ENCODE results near the gene VWA1. TPM values are rescaled to one million over a fixed set of nuclear protein-coding genes. Genes with fewer than 3 reads are reported as not detected.
A peak's percentile ranks its signal among the peaks of the same experiment; 100 is the strongest.

Gene VWA1
- polyA plus RNA-seq, 1 experiment, result 2.0 TPM

DNA sequence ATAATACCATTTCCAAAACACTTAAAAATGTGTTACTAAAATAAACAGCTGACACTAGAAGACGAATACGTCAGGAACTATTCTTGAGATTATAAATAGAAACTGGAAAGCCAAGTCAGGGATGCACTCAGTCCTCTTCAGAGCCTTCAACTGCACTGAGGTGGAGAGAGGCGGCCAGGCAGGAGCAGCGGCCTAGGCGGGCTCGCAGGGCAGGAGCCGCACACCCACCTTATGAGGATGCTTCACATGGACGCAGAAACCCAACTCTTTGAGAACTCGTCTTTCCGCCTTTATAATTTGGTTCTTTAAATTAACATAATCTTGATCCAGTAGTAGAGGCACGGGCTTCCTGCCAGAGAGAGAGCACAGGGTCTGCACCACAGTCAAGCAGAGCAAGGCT is 40.3 kb upstream of the VWA1 start:
- Histone ChIP-seq H3K36me3 (ENCODE audit: control insufficient read depth, insufficient read depth, low read length) (peaks cover 31% of the 10 kb centered on the region), H3K4me3 (ENCODE audit: low read depth, low read length) (no peak overlapping the region), H3K27me3 (ENCODE audit: control insufficient read depth, insufficient read depth, low read length) (no peaks in the 10 kb centered on the region)
- ChIA-PET CTCF (interaction anchor here (0.7 kb wide), 1 partner anchor 8 kb away, joined by 4 read pairs; no protein-coding TSS in a partner anchor), POLR2A (no interaction called here)
- no peak for DNase-seq (ENCODE audit: low read depth)
- TF ChIP-seq, protein P1, sequence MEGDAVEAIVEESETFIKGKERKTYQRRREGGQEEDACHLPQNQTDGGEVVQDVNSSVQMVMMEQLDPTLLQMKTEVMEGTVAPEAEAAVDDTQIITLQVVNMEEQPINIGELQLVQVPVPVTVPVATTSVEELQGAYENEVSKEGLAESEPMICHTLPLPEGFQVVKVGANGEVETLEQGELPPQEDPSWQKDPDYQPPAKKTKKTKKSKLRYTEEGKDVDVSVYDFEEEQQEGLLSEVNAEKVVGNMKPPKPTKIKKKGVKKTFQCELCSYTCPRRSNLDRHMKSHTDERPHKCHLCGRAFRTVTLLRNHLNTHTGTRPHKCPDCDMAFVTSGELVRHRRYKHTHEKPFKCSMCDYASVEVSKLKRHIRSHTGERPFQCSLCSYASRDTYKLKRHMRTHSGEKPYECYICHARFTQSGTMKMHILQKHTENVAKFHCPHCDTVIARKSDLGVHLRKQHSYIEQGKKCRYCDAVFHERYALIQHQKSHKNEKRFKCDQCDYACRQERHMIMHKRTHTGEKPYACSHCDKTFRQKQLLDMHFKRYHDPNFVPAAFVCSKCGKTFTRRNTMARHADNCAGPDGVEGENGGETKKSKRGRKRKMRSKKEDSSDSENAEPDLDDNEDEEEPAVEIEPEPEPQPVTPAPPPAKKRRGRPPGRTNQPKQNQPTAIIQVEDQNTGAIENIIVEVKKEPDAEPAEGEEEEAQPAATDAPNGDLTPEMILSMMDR (IDR thresholded peaks at IDR 0.05; ENCODE audit: insufficient read depth, low read depth, low read length), result no peak

DNA sequence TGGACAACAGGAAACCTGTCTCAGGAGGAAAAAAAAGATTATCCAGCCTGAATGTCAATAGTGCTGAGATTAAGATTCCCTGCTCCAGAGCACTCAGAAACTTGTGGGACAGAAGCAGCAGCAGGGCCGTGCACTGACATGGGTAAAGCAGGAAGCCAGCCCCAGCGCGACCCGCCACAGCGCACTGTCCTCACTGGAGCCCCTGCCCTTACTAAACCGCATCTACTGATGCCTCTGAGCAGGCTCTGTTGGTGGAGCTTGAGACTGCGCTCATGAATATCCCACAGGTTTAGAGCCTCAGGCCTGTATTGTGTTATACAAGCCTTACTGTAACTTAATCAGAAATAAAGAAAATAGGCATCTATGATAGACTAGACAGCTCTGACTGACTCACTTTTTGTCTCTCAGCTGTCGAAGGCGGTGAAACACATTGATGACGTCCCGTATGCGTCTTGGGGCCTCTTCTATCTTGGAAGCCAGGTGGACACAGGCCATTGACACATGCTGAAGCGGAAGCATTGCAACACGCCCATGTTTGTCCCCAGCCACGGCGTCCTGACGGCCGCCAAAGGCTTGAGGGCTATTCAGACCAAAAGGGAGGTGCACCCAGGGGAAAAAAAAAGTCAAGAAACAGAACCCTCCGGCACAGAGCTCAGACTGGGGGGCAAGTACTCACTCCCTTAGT is 37.5 kb upstream of the VWA1 start:
- ChIA-PET POLR2A (no interaction called here), CTCF (interaction anchor here (1.3 to 1.9 kb wide), 4 partner anchors 15 to 26 kb away, joined by 3 to 6 read pairs (median 5); partner anchors contain the start of gene AURKAIP1)
- DNase-seq (ENCODE audit: low read depth), result no peak
- Histone ChIP-seq H3K4me3 (ENCODE audit: low read depth, low read length) (peak overlapping the region; percentile 94), H3K36me3 (ENCODE audit: control insufficient read depth, insufficient read depth, low read length) (peaks cover 31% of the 10 kb centered on the region), H3K27me3 (ENCODE audit: control insufficient read depth, insufficient read depth, low read length) (no peaks in the 10 kb centered on the region)
- TF ChIP-seq, protein P1 (IDR thresholded peaks at IDR 0.05; ENCODE audit: insufficient read depth, low read depth, low read length), result no peak

DNA sequence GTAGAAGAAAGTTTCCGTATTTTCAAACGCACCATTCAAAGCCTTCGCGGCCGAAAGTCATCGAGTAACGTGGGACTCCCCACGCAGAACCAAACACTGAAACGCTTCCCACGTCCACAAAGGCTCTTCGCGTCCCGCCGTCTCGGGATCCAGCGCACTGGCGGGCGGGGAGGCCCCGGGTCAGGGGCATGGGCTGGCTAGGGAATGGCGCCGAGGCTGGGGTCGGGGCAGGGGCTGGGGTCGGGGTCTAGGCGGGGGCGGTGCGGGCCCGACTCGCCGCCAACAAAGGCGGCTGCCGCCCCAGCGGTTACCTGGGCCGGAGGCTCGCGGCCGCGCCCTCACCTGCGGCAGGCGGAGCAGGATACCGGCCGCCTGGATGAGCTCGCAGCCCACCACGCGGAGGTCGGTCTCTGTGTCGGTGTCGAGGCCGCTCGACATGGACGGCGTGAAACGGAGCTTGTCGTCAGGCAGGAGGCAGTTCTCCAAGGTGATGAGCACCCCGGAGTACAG is 36.8 kb upstream of the VWA1 start:
- Histone ChIP-seq H3K27me3 (ENCODE audit: control insufficient read depth, insufficient read depth, low read length) (no peaks in the 10 kb centered on the region), H3K4me3 (ENCODE audit: low read depth, low read length) (peak overlapping the region; percentile 94), H3K36me3 (ENCODE audit: control insufficient read depth, insufficient read depth, low read length) (peaks cover 25% of the 10 kb centered on the region)
- POLR2A ChIA-PET, result interaction anchor here (0.9 kb wide), 1 partner anchor 24 kb away, joined by 4 read pairs; the partner anchor contains the start of gene AURKAIP1
- TF ChIP-seq, protein P1 (IDR thresholded peaks at IDR 0.05; ENCODE audit: insufficient read depth, low read depth, low read length), result no peak
- DNase-seq (ENCODE audit: low read depth), result no peak
- CTCF ChIA-PET, result interaction anchor here (0.6 to 1.9 kb wide), 12 partner anchors 10 to 384 kb away, joined by 3 to 7 read pairs (median 3); partner anchors contain the start of gene AURKAIP1

DNA sequence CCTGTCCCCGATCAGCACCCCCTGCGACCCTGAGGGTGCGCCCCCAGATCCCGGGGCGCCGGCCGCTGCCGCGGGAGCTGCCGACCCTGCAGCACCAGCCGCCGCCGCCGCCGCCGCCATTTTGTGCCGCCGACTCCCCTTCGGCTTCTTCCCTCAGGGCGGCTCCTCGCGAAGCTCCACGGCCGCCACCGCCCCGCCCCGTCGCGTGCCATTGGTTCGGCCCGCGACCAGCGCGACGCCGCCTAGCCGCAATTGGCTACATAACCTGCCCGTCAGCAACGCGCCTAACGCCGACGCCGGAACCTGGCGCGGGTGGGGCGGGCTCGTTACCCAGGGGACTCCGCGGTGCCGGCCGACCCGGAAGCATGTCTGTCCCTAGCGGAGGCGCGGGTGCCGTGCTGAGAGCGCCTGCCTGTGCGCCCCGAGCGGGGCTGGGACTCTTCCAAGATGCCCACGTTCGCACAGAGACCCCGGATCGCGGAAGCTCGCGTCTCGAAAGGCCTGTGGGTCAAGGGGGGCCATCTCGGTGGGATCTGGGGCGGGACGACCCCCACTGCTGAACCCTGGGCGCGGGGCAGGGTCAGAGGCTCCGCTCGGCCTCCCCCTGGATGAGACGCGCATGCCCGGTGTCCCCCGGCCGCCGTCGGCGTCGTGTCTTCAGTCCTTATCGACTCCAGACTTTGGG is 36.2 kb upstream of the VWA1 start, which contains the start of gene CCNL2:
Gene CCNL2 (minus strand): TSS at position 149 of the 685 bp plus-strand sequence. CDS start 29 bp downstream, at position 120.
- peak within 1 kb of the TSS; percentile 94 for H3K4me3 ChIP-seq (ENCODE audit: low read depth, low read length)
- peaks cover 24% of the 10 kb centered on the region for H3K36me3 ChIP-seq (ENCODE audit: control insufficient read depth, insufficient read depth, low read length)
- H3K27me3 ChIP-seq (ENCODE audit: control insufficient read depth, insufficient read depth, low read length), result no peaks in the 10 kb centered on the region
- DNase-seq (ENCODE audit: low read depth), result peak; percentile 83
- POLR2A ChIA-PET, result interaction anchor here (0.9 kb wide), 1 partner anchor 24 kb away, joined by 4 read pairs; the partner anchor contains the start of gene AURKAIP1
- TF ChIP-seq, protein P1 (IDR thresholded peaks at IDR 0.05; ENCODE audit: insufficient read depth, low read depth, low read length), result peak; percentile 67
- CTCF ChIA-PET, result interaction anchor here (0.6 to 1.9 kb wide), 12 partner anchors 10 to 384 kb away, joined by 3 to 7 read pairs (median 3); partner anchors contain the start of gene AURKAIP1
